ENCODE measurements around the gene CPN1. TPM values are rescaled to one million over a fixed set of nuclear protein-coding genes. Genes with fewer than 3 reads are reported as not detected.
A peak's percentile ranks its signal among the peaks of the same experiment; 100 is the strongest.

CPN1 gene
- total and polyA plus RNA-seq, 10 donors: not detected

GRCh38 chr10:99996671-99997648, 84.7 kb downstream of the CPN1 start:
- intact Hi-C loops (cut with DNase I; ENCODE audit: low total_unique reads): no loop called here
- no peak overlapping the region for H3K4me3 ChIP-seq
- TF ChIP-seq POLR2A (IDR thresholded peaks at IDR 0.05): no peak
- TF ChIP-seq CTCF (IDR thresholded peaks at IDR 0.05 in 8 of 11, conservative IDR thresholded peaks at IDR 0.05 in 3 of 11): no peak
- no peak for TF ChIP-seq POLR2AphosphoS5 (IDR thresholded peaks at IDR 0.05)
- peaks cover 0 to 11% (median 0%) of the 10 kb centered on the region in 6 donors for H3K36me3 ChIP-seq
- H3K27ac ChIP-seq: peak overlapping the region in 3 of 8 donors; percentile 2 to 9 (median 3)
- no peaks in the 10 kb centered on the region for H3K27me3 ChIP-seq (replicated peaks in 1 of 7)
- peaks cover 10 to 48% (median 33%) of the 10 kb centered on the region in 6 donors for H3K4me1 ChIP-seq
- 46 to 75% (median 62%) methylated on average over 4 of the region's 4 CpGs for WGBS, 5 donors
- no peak for DNase-seq
- no peaks in the 10 kb centered on the region for H3K9me3 ChIP-seq

DNA sequence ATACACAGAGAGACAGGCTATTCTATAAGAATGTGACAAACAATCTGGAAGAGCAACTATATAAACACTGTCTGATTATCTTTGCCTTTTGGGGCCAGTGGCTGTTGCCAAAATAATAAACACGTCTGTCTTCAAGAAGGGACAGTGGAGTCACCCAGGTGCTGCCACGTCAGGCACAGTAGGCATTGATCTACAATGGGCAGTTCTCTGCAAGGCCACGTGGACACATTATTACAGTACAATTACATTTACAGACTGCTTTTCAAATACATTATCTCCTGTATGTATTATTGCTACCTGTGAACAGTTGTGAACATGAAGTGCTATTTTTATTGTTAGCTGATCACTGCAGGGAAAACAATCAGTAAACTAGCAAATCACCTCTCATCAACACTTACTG, 86.0 kb downstream of the CPN1 start:
- H3K36me3 ChIP-seq: peaks cover 0 to 11% (median 0%) of the 10 kb centered on the region in 6 donors
- no peak for TF ChIP-seq POLR2AphosphoS5 (IDR thresholded peaks at IDR 0.05)
- no peak for TF ChIP-seq POLR2A (IDR thresholded peaks at IDR 0.05)
- TF ChIP-seq CTCF (IDR thresholded peaks at IDR 0.05 in 8 of 11, conservative IDR thresholded peaks at IDR 0.05 in 3 of 11): no peak
- no peak for DNase-seq
- 85 to 91% (median 86%) methylated on average over 3 of the region's 3 CpGs for WGBS, 5 donors
- H3K9me3 ChIP-seq: no peaks in the 10 kb centered on the region
- intact Hi-C loops (cut with DNase I; ENCODE audit: low total_unique reads): no loop called here
- no peaks in the 10 kb centered on the region for H3K27me3 ChIP-seq (replicated peaks in 1 of 7)
- peak overlapping the region in 1 of 8 donors; percentile 54 for H3K4me3 ChIP-seq
- peak overlapping the region in 4 of 8 donors; percentile 71 to 84 (median 82) for H3K27ac ChIP-seq
- peaks cover 10 to 54% (median 36%) of the 10 kb centered on the region in 6 donors for H3K4me1 ChIP-seq

DNA sequence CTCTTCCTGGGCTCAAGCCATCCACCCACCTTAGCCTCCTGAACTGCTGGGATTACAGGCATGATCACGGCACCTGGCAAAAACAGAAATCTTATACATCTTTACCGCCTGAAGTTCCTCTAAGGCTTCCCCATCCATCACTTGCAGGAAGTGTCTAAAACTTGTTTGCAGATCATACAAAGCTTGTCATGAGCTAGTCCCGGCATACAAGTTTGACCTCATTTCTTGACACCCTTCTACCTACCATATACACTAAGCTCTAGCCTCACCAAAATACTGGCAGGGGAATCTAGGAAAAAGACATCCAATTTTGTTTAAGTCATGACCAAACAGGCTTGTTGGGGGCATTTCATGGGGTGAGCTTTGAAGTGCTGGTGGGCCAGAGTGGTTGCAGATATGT, 86.4 kb downstream of the CPN1 start:
- intact Hi-C loops (cut with DNase I; ENCODE audit: low total_unique reads): no loop called here
- Histone ChIP-seq H3K36me3 (peaks cover 0 to 9% (median 0%) of the 10 kb centered on the region in 6 donors), H3K4me3 (peak overlapping the region in 1 of 8 donors; percentile 54), H3K27me3 (replicated peaks in 1 of 7) (no peaks in the 10 kb centered on the region), H3K27ac (peak overlapping the region in 4 of 8 donors; percentile 71 to 84 (median 82)), H3K4me1 (peaks cover 10 to 54% (median 36%) of the 10 kb centered on the region in 6 donors), H3K9me3 (no peaks in the 10 kb centered on the region)
- 34 to 66% (median 53%) methylated on average over 3 of the region's 3 CpGs for WGBS, 5 donors
- no peak for TF ChIP-seq POLR2AphosphoS5 (IDR thresholded peaks at IDR 0.05)
- no peak for TF ChIP-seq POLR2A (IDR thresholded peaks at IDR 0.05)
- no peak for TF ChIP-seq CTCF (IDR thresholded peaks at IDR 0.05 in 8 of 11, conservative IDR thresholded peaks at IDR 0.05 in 3 of 11)
- DNase-seq: no peak

DNA sequence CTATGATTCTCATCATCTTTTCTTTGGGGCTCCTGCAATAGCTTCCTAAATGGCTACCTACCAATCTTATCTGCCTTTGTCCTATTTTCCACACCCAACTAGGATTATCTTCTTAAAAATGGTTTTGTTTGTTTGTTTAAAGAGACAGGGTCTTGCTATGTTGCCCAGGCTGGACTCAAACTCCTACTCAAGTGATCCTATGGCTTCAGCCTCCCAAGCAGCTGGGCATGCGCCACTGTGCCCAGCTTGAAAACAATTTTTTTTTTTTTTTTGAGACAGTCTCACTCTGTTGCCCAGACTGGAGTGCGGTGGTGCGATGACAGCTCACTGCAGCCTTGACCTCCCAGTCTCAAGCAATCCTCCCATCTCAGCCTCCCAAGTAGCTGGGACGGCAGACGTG, 86.9 kb downstream of the CPN1 start:
- TF ChIP-seq POLR2AphosphoS5 (IDR thresholded peaks at IDR 0.05): no peak
- no peak for TF ChIP-seq POLR2A (IDR thresholded peaks at IDR 0.05)
- no peak for TF ChIP-seq CTCF (IDR thresholded peaks at IDR 0.05 in 8 of 11, conservative IDR thresholded peaks at IDR 0.05 in 3 of 11)
- Histone ChIP-seq H3K36me3 (peaks cover 0 to 8% (median 0%) of the 10 kb centered on the region in 6 donors), H3K4me1 (peaks cover 10 to 54% (median 36%) of the 10 kb centered on the region in 6 donors), H3K4me3 (peak overlapping the region in 1 of 8 donors; percentile 54), H3K9me3 (no peaks in the 10 kb centered on the region), H3K27ac (peak overlapping the region in 7 of 8 donors; percentile 62 to 84 (median 71)), H3K27me3 (replicated peaks in 1 of 7) (no peaks in the 10 kb centered on the region)
- WGBS, 5 donors: 73 to 95% (median 91%) methylated on average over 5 of the region's 5 CpGs
- DNase-seq: no peak
- intact Hi-C loops (cut with DNase I; ENCODE audit: low total_unique reads): no loop called here
